ENCODE results near the gene WHRN. TPM values are rescaled to one million over a fixed set of nuclear protein-coding genes. Genes with fewer than 3 reads are reported as not detected.

Gene WHRN
- total and polyA plus RNA-seq, 2 experiments from 2014 or later, result 8.3 to 8.9 TPM

- TF ChIP-seq ETS1 (IDR thresholded peaks at IDR 0.05) (no peak), POLR2AphosphoS5 (IDR thresholded peaks at IDR 0.05; ENCODE audit: low read depth) (no peak), ZNF114 (CRISPR knock-in tag; IDR thresholded peaks at IDR 0.05) (no peak), STAT1 (IDR thresholded peaks at IDR 0.05; ENCODE audit: unreplicated experiment) (no peak), EZH2phosphoT487 (IDR thresholded peaks at IDR 0.05; ENCODE audit: unreplicated experiment) (no peak), NANOG (IDR thresholded peaks at IDR 0.05; ENCODE audit: borderline replicate concordance) (no peak), CTCF (conservative IDR thresholded peaks at IDR 0.05; ENCODE audit: low read depth in 2 of 2) (no peak), REST (IDR thresholded peaks at IDR 0.05; ENCODE audit: unreplicated experiment) (no peak), ZNF331 (CRISPR knock-in tag; IDR thresholded peaks at IDR 0.05; ENCODE audit: low read depth) (no peak)
Measured at GRCh38 chr9:114409103-114409780, 96.0 kb downstream of the WHRN start (continued).

GRCh38 chr9:114408645-114409044 lies 96.6 kb downstream of the WHRN start:
- Histone ChIP-seq H3K36me3 (ENCODE audit: insufficient read depth) (no peaks in the 10 kb centered on the region), H2AFZ (no peak overlapping the region), H3K9me2 (ENCODE audit: insufficient read depth) (no peaks in the 10 kb centered on the region), H3K4me2 (peak overlapping the region; percentile 38), H4K20me1 (replicated peaks; ENCODE audit: insufficient read depth) (no peaks in the 10 kb centered on the region), H3K27ac (ENCODE audit: low read depth) (no peak overlapping the region), H3K27me3 (ENCODE audit: insufficient read depth) (no peaks in the 10 kb centered on the region), H3F3A (replicated peaks; ENCODE audit: low read depth) (no peaks in the 10 kb centered on the region), H3K79me2 (replicated peaks; ENCODE audit: insufficient read depth) (no peaks in the 10 kb centered on the region), H3K4me3 (no peak overlapping the region), H3K4me1 (ENCODE audit: insufficient read depth) (peaks cover 14% of the 10 kb centered on the region; the same call in 1 of the 2 replicates)
- Mint-ChIP-seq H3K27ac (no peak overlapping the region), H3K4me1 (peaks cover 43% of the 10 kb centered on the region), H3K4me3 (no peak overlapping the region), H3K9me3 (no peaks in the 10 kb centered on the region), H3K27me3 (ENCODE audit: insufficient read depth, low read depth, poor library complexity) (peaks cover 16% of the 10 kb centered on the region), H3K36me3 (ENCODE audit: low read depth) (no peaks in the 10 kb centered on the region)
- DNase-seq (ENCODE audit: low spot score) (no peak), ATAC-seq (no peak)
- TF ChIP-seq CTCF (conservative IDR thresholded peaks at IDR 0.05; ENCODE audit: low read depth in 2 of 2) (no peak), REST (IDR thresholded peaks at IDR 0.05; ENCODE audit: unreplicated experiment) (no peak), EZH2phosphoT487 (IDR thresholded peaks at IDR 0.05; ENCODE audit: unreplicated experiment) (no peak), ETS1 (IDR thresholded peaks at IDR 0.05) (no peak), POLR2AphosphoS5 (IDR thresholded peaks at IDR 0.05; ENCODE audit: low read depth) (no peak)

All from GM23338 (cell line).